Uterus (tissue), 4 donors: ENCODE results near the gene S100A16. TPM values are rescaled to one million over a fixed set of nuclear protein-coding genes. Genes with fewer than 3 reads are reported as not detected.
"Not testable (repeated sequence)": the region's sequence is repeated elsewhere in the genome, so short reads cannot be mapped to it uniquely, and the experiment has no call there.

Experiments used
- DNase-seq, 2 donors: peaks; one replicate each; pipeline ENCODE4 v3.0.0-alpha.2; 2019 to 2020
- H3K27ac ChIP-seq, 2 donors: fragments of 200-600 bp; sonication (generic); 1 replicate in 1 of 2; 2 replicates in 1 of 2; pipeline ENCODE4 v1.5.1; 2016 to 2018
- H3K27me3 ChIP-seq, 2 donors: fragments of 200-600 bp; sonication (generic); one replicate each; pipeline ENCODE4 v1.5.1; 2018 to 2019; ENCODE audit warnings: control low read depth in 1 of 2
- H3K36me3 ChIP-seq, 2 donors: fragments of 200-600 bp; sonication (generic); one replicate each; pipeline ENCODE4 v1.5.1; 2019; ENCODE audit warnings: control low read depth in 1 of 2
- H3K4me1 ChIP-seq, 2 donors: fragments of 200-600 bp; sonication (generic); one replicate each; pipeline ENCODE4 v1.5.1; 2018 to 2019; ENCODE audit warnings: control low read depth in 1 of 2
- H3K4me3 ChIP-seq, 2 donors: fragments of 200-600 bp; sonication (generic); 1 replicate in 1 of 2; 2 replicates in 1 of 2; pipeline ENCODE4 v1.5.1; 2018 to 2019; ENCODE audit warnings: mild to moderate bottlenecking in 1 of 2
- H3K9me3 ChIP-seq, 2 donors: fragments of 200-600 bp; sonication (generic); one replicate each; pipeline ENCODE4 v1.5.1; 2019; ENCODE audit warnings: control low read depth in 1 of 2
- POLR2A ChIP-seq, 2 donors: fragments of 450-650 bp; IDR thresholded peaks; one replicate each; pipeline ENCODE4 v1.6.1; 2016; ENCODE audit warnings: antibody characterized with exemption in 2 of 2, mild to moderate bottlenecking in 1 of 2, moderate library complexity in 1 of 2
- intact Hi-C: fragments of 100-400 bp; cut with DNase I; formaldehyde crosslinking; loops from one replicate; pipeline ENCODE4 v1.15.1; 2023; ENCODE audit warnings: low total_unique reads
- total RNA-seq, 4 donors: library from RNA; depleted of rRNA in 3 of 4; stranded (reverse); fragments of >200 nt in 3 of 4; gene quantifications; one replicate each; pipeline versions ENCODE4 v1.1.0 to v1.2.4, GENCODE V29; 2014 to 2023
- TF ChIP-seq, protein P1 (sequence below), 4 experiments: fragments of 200-600 bp in 2 of 4; fragments of 450-650 bp in 2 of 4; sonication (generic) in 2 of 4; IDR thresholded peaks; one replicate each; pipeline ENCODE4 v1.5.1; 2016 to 2019; ENCODE audit warnings: antibody characterized with exemption in 4 of 4, mild to moderate bottlenecking in 2 of 4, moderate library complexity in 1 of 4
- donor health status: DM: yes; HTN: yes; CAD: no.

The S100A16 gene
- total RNA-seq, 4 donors from 2014 or later, result 57.4 to 122 (median 72.1) TPM

- Histone ChIP-seq H3K9me3 (no peaks in the 10 kb centered on the region), H3K27ac (peak overlapping the region in 1 of 2 donors; percentile 54), H3K36me3 (peaks cover 0 to 3% of the 10 kb centered on the region in 2 donors), H3K27me3 (no peaks in the 10 kb centered on the region), H3K4me3 (no peak overlapping the region), H3K4me1 (no peaks in the 10 kb centered on the region)
- no peak for TF ChIP-seq POLR2A (IDR thresholded peaks at IDR 0.05)
- TF ChIP-seq, protein P1, sequence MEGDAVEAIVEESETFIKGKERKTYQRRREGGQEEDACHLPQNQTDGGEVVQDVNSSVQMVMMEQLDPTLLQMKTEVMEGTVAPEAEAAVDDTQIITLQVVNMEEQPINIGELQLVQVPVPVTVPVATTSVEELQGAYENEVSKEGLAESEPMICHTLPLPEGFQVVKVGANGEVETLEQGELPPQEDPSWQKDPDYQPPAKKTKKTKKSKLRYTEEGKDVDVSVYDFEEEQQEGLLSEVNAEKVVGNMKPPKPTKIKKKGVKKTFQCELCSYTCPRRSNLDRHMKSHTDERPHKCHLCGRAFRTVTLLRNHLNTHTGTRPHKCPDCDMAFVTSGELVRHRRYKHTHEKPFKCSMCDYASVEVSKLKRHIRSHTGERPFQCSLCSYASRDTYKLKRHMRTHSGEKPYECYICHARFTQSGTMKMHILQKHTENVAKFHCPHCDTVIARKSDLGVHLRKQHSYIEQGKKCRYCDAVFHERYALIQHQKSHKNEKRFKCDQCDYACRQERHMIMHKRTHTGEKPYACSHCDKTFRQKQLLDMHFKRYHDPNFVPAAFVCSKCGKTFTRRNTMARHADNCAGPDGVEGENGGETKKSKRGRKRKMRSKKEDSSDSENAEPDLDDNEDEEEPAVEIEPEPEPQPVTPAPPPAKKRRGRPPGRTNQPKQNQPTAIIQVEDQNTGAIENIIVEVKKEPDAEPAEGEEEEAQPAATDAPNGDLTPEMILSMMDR (IDR thresholded peaks at IDR 0.05), result no peak
- intact Hi-C loops, result no loop called here
- no peak for DNase-seq
Measured at GRCh38 chr1:153643100-153643499, 30.2 kb upstream of the S100A16 start.

DNA sequence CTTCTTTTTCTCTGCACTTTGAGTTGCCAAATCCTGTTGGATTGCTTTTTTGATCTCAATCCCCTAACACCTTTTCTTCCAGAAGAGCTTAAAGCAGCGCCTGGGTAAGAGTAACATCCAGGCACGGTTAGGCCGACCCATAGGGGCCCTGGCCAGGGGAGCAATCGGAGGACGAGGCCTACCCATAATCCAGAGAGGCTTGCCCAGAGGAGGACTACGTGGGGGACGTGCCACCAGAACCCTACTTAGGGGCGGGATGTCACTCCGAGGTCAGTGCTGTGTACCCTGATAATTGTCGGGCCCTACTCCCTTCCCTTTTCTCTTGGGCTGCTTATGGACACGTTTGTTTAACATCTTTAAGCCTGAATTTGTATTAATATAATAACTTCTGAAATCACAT is 29.2 kb upstream of the S100A16 start:
- Histone ChIP-seq H3K36me3 (peaks cover 0 to 3% of the 10 kb centered on the region in 2 donors), H3K4me1 (no peaks in the 10 kb centered on the region), H3K27ac (no peak overlapping the region), H3K27me3 (no peaks in the 10 kb centered on the region), H3K9me3 (no peaks in the 10 kb centered on the region), H3K4me3 (no peak overlapping the region)
- intact Hi-C loops, result no loop called here
- TF ChIP-seq POLR2A (IDR thresholded peaks at IDR 0.05), result no peak
- TF ChIP-seq, protein P1 (IDR thresholded peaks at IDR 0.05), result no peak
- no peak for DNase-seq

DNA sequence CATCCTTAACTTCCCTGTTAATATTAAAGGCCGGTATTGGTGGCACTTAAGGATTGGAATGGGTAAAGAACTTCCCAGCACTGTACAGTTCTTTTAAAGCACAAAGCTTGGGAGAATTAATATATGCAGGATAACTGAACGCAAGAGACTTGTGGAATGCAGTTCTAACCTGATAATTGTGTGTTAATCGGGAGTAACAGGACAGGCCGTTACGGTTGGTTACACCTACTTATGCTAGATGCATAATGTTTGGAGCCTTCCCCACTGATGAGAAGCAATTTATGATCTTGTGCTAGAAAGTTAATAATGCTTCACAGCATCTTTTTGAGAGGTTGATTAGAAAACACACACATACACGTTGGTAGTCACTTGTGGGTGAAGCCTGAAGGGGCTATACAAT is 27.9 kb upstream of the S100A16 start:
- no peak for DNase-seq
- Histone ChIP-seq H3K4me1 (no peaks in the 10 kb centered on the region), H3K36me3 (peaks cover 0 to 3% of the 10 kb centered on the region in 2 donors), H3K27me3 (no peaks in the 10 kb centered on the region), H3K27ac (no peak overlapping the region), H3K4me3 (no peak overlapping the region), H3K9me3 (no peaks in the 10 kb centered on the region)
- TF ChIP-seq, protein P1 (IDR thresholded peaks at IDR 0.05), result no peak
- TF ChIP-seq POLR2A (IDR thresholded peaks at IDR 0.05), result no peak
- intact Hi-C loops, result no loop called here

- H3K27me3 ChIP-seq, H3K4me3 ChIP-seq, H3K9me3 ChIP-seq, H3K36me3 ChIP-seq, DNase-seq, intact Hi-C loops, H3K27ac ChIP-seq, H3K4me1 ChIP-seq: not testable (repeated sequence)
Measured at GRCh38 chr1:153640213-153640612, 27.3 kb upstream of the S100A16 start.

GRCh38 chr1:153639280-153639679 is 26.3 kb upstream of the S100A16 start:
- Histone ChIP-seq H3K27ac (no peak overlapping the region), H3K27me3 (no peaks in the 10 kb centered on the region), H3K9me3 (no peaks in the 10 kb centered on the region), H3K4me3 (no peak overlapping the region), H3K4me1 (peaks cover 0 to 3% of the 10 kb centered on the region in 2 donors), H3K36me3 (peaks cover 0 to 3% of the 10 kb centered on the region in 2 donors)
- intact Hi-C loops, result no loop called here
- no peak for DNase-seq
- TF ChIP-seq, protein P1 (IDR thresholded peaks at IDR 0.05), result no peak
- no peak for TF ChIP-seq POLR2A (IDR thresholded peaks at IDR 0.05)

GRCh38 chr1:153638261-153638660 is 25.3 kb upstream of the S100A16 start:
- Histone ChIP-seq H3K4me1 (peaks cover 0 to 3% of the 10 kb centered on the region in 2 donors), H3K9me3 (no peaks in the 10 kb centered on the region), H3K27ac (no peak overlapping the region), H3K27me3 (no peaks in the 10 kb centered on the region), H3K4me3 (no peak overlapping the region), H3K36me3 (peaks cover 0 to 3% of the 10 kb centered on the region in 2 donors)
- TF ChIP-seq, protein P1 (IDR thresholded peaks at IDR 0.05), result no peak
- no peak for TF ChIP-seq POLR2A (IDR thresholded peaks at IDR 0.05)
- intact Hi-C loops, result no loop called here
- DNase-seq, result no peak
